Measurements from ENCODE around the gene AHCY. TPM values are rescaled to one million over a fixed set of nuclear protein-coding genes. Genes with fewer than 3 reads are reported as not detected.

Gene AHCY
- polyA plus RNA-seq, 1 experiment: 247 TPM

DNA sequence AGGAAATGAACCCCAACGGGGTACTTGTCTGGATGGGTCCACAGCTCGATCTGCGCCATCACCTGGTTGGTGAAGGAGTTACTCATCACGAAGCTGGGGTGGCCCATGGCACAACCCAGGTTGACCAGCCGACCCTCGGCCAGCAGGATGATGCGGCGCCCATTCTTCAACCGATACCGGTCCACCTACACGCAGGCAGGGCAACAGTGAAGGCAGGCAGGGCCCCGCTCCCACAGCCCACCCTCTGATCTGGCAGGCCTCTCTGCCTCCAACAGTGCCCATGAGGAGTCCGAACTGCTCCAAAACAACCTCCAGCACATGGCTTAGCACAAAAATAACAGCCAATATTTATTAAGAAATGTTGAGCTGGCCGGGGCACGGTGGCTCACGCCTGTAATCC is 17.7 kb downstream of the AHCY start:
- H3K4me3 ChIP-seq (ENCODE audit: low read depth, low read length): no peak overlapping the region
- no peaks in the 10 kb centered on the region for H3K27me3 ChIP-seq (ENCODE audit: control insufficient read depth, insufficient read depth, low read length)
- POLR2A ChIA-PET: no interaction called here
- CTCF ChIA-PET: no interaction called here
- peaks cover 33% of the 10 kb centered on the region for H3K36me3 ChIP-seq (ENCODE audit: control insufficient read depth, insufficient read depth, low read length)
- TF ChIP-seq, protein P1, sequence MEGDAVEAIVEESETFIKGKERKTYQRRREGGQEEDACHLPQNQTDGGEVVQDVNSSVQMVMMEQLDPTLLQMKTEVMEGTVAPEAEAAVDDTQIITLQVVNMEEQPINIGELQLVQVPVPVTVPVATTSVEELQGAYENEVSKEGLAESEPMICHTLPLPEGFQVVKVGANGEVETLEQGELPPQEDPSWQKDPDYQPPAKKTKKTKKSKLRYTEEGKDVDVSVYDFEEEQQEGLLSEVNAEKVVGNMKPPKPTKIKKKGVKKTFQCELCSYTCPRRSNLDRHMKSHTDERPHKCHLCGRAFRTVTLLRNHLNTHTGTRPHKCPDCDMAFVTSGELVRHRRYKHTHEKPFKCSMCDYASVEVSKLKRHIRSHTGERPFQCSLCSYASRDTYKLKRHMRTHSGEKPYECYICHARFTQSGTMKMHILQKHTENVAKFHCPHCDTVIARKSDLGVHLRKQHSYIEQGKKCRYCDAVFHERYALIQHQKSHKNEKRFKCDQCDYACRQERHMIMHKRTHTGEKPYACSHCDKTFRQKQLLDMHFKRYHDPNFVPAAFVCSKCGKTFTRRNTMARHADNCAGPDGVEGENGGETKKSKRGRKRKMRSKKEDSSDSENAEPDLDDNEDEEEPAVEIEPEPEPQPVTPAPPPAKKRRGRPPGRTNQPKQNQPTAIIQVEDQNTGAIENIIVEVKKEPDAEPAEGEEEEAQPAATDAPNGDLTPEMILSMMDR (IDR thresholded peaks at IDR 0.05; ENCODE audit: insufficient read depth, low read depth, low read length): no peak
- DNase-seq (ENCODE audit: low read depth): no peak

DNA sequence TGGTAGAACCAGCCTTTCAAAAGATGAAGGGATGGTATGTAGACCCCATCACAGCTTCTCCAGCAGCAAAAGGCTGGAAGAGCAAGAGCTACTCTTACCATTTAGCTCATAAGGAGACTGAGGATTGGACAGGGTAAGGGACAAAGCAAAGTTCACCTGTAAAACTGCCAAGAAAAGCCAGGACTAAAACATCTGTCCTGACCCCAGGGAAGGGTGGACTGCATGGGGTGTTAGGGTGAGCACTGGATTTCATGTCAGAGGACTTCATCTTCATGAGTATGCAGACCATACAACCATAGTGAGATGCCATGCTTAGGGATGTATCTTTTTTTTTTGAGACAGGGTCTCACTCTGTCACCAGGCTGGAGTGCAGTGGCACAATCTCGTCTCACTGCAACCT is 19.3 kb downstream of the AHCY start:
- Histone ChIP-seq H3K4me3 (ENCODE audit: low read depth, low read length) (no peak overlapping the region), H3K36me3 (ENCODE audit: control insufficient read depth, insufficient read depth, low read length) (peaks cover 27% of the 10 kb centered on the region), H3K27me3 (ENCODE audit: control insufficient read depth, insufficient read depth, low read length) (no peaks in the 10 kb centered on the region)
- no peak for DNase-seq (ENCODE audit: low read depth)
- POLR2A ChIA-PET: no interaction called here
- TF ChIP-seq, protein P1 (IDR thresholded peaks at IDR 0.05; ENCODE audit: insufficient read depth, low read depth, low read length): no peak
- CTCF ChIA-PET: interaction anchor here (0.7 to 1.0 kb wide), 2 partner anchors 29 to 94 kb away, joined by 3 to 4 read pairs; no protein-coding TSS in a partner anchor

DNA sequence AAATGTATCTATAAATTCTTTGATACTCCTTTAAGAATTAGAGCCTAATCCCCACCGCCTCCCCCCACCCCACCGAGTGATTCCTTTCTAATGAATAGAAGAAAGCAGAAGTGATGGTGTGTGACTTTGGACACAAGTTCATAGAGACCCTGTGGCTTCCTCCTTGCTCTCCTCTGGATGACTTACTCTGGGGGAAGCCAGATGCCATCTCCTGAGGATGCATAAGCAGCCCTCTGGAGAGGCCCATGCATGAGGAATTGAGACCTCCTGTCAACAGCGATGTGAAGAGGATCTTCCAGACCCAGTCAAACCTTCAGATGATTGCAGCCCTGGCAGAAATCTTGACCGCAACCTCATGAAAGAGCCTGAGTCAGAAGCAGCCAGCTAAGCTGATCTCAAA is 21.1 kb downstream of the AHCY start:
- TF ChIP-seq, protein P1 (IDR thresholded peaks at IDR 0.05; ENCODE audit: insufficient read depth, low read depth, low read length): no peak
- H3K36me3 ChIP-seq (ENCODE audit: control insufficient read depth, insufficient read depth, low read length): peaks cover 20% of the 10 kb centered on the region
- CTCF ChIA-PET: interaction anchor here (1.1 to 1.6 kb wide), 4 partner anchors 8 to 91 kb away, joined by 3 to 5 read pairs (median 3); no protein-coding TSS in a partner anchor

DNA sequence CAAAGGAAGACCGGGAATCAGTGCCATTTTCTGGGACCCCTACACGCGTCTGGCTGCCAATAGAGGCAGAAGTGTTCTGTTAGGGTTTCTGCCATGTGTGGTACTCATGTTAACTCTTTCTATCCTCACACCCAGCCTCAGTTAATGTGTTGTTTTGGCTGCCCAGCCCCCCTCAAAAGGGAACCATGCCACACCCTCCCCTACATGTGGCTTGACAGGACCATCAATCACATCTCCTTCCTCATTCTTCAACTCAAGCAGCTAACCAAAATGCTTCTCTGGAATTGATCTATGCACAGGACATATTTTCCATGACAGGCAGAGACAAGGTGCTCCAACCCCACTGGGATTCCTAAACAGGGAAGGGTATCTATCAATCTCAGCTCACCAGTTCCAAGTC is 22.0 kb downstream of the AHCY start:
- no peak overlapping the region for H3K4me3 ChIP-seq (ENCODE audit: low read depth, low read length)
- H3K36me3 ChIP-seq (ENCODE audit: control insufficient read depth, insufficient read depth, low read length): peaks cover 20% of the 10 kb centered on the region
- CTCF ChIA-PET: interaction anchor here (1.4 kb wide), 1 partner anchor 90 kb away, joined by 3 read pairs; no protein-coding TSS in a partner anchor
- TF ChIP-seq, protein P1 (IDR thresholded peaks at IDR 0.05; ENCODE audit: insufficient read depth, low read depth, low read length): no peak
- no peak for DNase-seq (ENCODE audit: low read depth)
- POLR2A ChIA-PET: no interaction called here
- no peaks in the 10 kb centered on the region for H3K27me3 ChIP-seq (ENCODE audit: control insufficient read depth, insufficient read depth, low read length)

More for the DNA sequence above, 21.1 kb downstream of the AHCY start:
- Histone ChIP-seq H3K4me3 (ENCODE audit: low read depth, low read length) (no peak overlapping the region), H3K27me3 (ENCODE audit: control insufficient read depth, insufficient read depth, low read length) (no peaks in the 10 kb centered on the region)
- POLR2A ChIA-PET: no interaction called here
- no peak for DNase-seq (ENCODE audit: low read depth)

DNA sequence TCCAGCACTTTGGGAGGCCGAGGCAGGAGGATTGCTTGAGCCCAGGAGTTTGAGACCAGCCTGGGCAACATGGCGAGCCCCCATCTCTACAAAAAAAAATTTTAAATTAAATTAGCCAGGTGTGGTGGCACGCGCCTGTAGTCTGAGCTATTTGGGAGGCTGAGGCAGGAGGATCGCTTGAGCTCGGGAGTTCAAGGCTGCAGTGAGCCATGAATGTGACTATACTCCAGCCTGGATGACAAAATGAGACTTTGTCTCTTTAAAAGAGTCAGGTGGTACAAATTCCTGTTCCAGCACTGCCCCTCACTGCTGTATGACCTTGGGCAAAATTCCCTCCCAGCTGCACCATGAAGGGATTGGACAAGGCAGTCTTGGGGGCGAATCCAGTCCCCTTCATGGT is 28.5 kb downstream of the AHCY start:
- no peaks in the 10 kb centered on the region; the same call in 1 of the 2 replicates for H3K36me3 ChIP-seq (ENCODE audit: control insufficient read depth, insufficient read depth, low read length)
- POLR2A ChIA-PET: no interaction called here
- CTCF ChIA-PET: interaction anchor here (2.5 kb wide), 1 partner anchor 8 kb away, joined by 5 read pairs; no protein-coding TSS in a partner anchor
- DNase-seq (ENCODE audit: low read depth): no peak
- H3K4me3 ChIP-seq (ENCODE audit: low read depth, low read length): no peak overlapping the region
- H3K27me3 ChIP-seq (ENCODE audit: control insufficient read depth, insufficient read depth, low read length): no peaks in the 10 kb centered on the region
- TF ChIP-seq, protein P1 (IDR thresholded peaks at IDR 0.05; ENCODE audit: insufficient read depth, low read depth, low read length): no peak
